ENCODE measurements around the gene EIF5B. TPM values are rescaled to one million over a fixed set of nuclear protein-coding genes. Genes with fewer than 3 reads are reported as not detected.

Gene EIF5B
- total and polyA plus RNA-seq, 9 donors, result 19.8 to 60.6 (median 53.0) TPM

GRCh38 chr2:99404797-99405669 is 67.8 kb downstream of the EIF5B start:
- H3K9me3 ChIP-seq (replicated peaks; ENCODE audit: control insufficient read depth, low read depth, low read length), result no peaks in the 10 kb centered on the region
- H3K4me1 ChIP-seq (ENCODE audit: control insufficient read depth, insufficient read depth, low read length), result no peaks in the 10 kb centered on the region
- no peaks in the 10 kb centered on the region for H3K27me3 ChIP-seq (ENCODE audit: control insufficient read depth, insufficient read depth, low read length)
- no peak overlapping the region for H3K27ac ChIP-seq (ENCODE audit: low read length)
- WGBS (ENCODE audit: insufficient coverage), result 89% methylated on average over 4 of the region's 5 CpGs
- no peak overlapping the region for H3K4me3 ChIP-seq (ENCODE audit: low read length)
- no peak for DNase-seq
- peaks cover 51% of the 10 kb centered on the region for H3K36me3 ChIP-seq (ENCODE audit: control insufficient read depth, insufficient read depth, low read length)

GRCh38 chr2:99406137-99406536 is 68.9 kb downstream of the EIF5B start:
- peaks cover 55% of the 10 kb centered on the region for H3K36me3 ChIP-seq (ENCODE audit: control insufficient read depth, insufficient read depth, low read length)
- H3K27ac ChIP-seq (ENCODE audit: low read length), result no peak overlapping the region
- 92% methylated on average over 2 of the region's 6 CpGs for WGBS (ENCODE audit: insufficient coverage)

GRCh38 chr2:99410276-99410675 is 73.1 kb downstream of the EIF5B start:
- peaks cover 39% of the 10 kb centered on the region for H3K36me3 ChIP-seq (ENCODE audit: control insufficient read depth, insufficient read depth, low read length)
- H3K27me3 ChIP-seq (ENCODE audit: control insufficient read depth, insufficient read depth, low read length), result no peaks in the 10 kb centered on the region
- WGBS (ENCODE audit: insufficient coverage), result 95% methylated on average over 4 of the region's 4 CpGs
- DNase-seq, result no peak
- no peaks in the 10 kb centered on the region for H3K4me1 ChIP-seq (ENCODE audit: control insufficient read depth, insufficient read depth, low read length)
- H3K4me3 ChIP-seq (ENCODE audit: low read length), result no peak overlapping the region
- H3K9me3 ChIP-seq (replicated peaks; ENCODE audit: control insufficient read depth, low read depth, low read length), result no peaks in the 10 kb centered on the region
- no peak overlapping the region for H3K27ac ChIP-seq (ENCODE audit: low read length)

More at GRCh38 chr2:99406137-99406536, 68.9 kb downstream of the EIF5B start:
- H3K4me3 ChIP-seq (ENCODE audit: low read length), result no peak overlapping the region
- H3K27me3 ChIP-seq (ENCODE audit: control insufficient read depth, insufficient read depth, low read length), result no peaks in the 10 kb centered on the region
- no peaks in the 10 kb centered on the region for H3K4me1 ChIP-seq (ENCODE audit: control insufficient read depth, insufficient read depth, low read length)
- no peaks in the 10 kb centered on the region for H3K9me3 ChIP-seq (replicated peaks; ENCODE audit: control insufficient read depth, low read depth, low read length)
- DNase-seq, result no peak

GRCh38 chr2:99414566-99414965 is 77.4 kb downstream of the EIF5B start:
- Histone ChIP-seq H3K4me3 (ENCODE audit: low read length) (no peak overlapping the region), H3K36me3 (ENCODE audit: control insufficient read depth, insufficient read depth, low read length) (peaks cover 46% of the 10 kb centered on the region), H3K27me3 (ENCODE audit: control insufficient read depth, insufficient read depth, low read length) (no peaks in the 10 kb centered on the region), H3K9me3 (replicated peaks; ENCODE audit: control insufficient read depth, low read depth, low read length) (no peaks in the 10 kb centered on the region), H3K4me1 (ENCODE audit: control insufficient read depth, insufficient read depth, low read length) (no peaks in the 10 kb centered on the region), H3K27ac (ENCODE audit: low read length) (no peak overlapping the region)
- no CpG with 5 or more reads among the region's 1 CpG for WGBS (ENCODE audit: insufficient coverage)
- no peak for DNase-seq

GRCh38 chr2:99417396-99417795 is 80.2 kb downstream of the EIF5B start:
- 88% methylated on average over 1 of the region's 3 CpGs for WGBS (ENCODE audit: insufficient coverage)
- H3K9me3 ChIP-seq (replicated peaks; ENCODE audit: control insufficient read depth, low read depth, low read length), result no peaks in the 10 kb centered on the region
- H3K4me3 ChIP-seq (ENCODE audit: low read length), result no peak overlapping the region
- H3K27me3 ChIP-seq (ENCODE audit: control insufficient read depth, insufficient read depth, low read length), result no peaks in the 10 kb centered on the region
- no peaks in the 10 kb centered on the region for H3K4me1 ChIP-seq (ENCODE audit: control insufficient read depth, insufficient read depth, low read length)
- DNase-seq, result no peak
- peaks cover 46% of the 10 kb centered on the region for H3K36me3 ChIP-seq (ENCODE audit: control insufficient read depth, insufficient read depth, low read length)
- H3K27ac ChIP-seq (ENCODE audit: low read length), result no peak overlapping the region

GRCh38 chr2:99420031-99420430 is 82.8 kb downstream of the EIF5B start:
- no peaks in the 10 kb centered on the region for H3K9me3 ChIP-seq (replicated peaks; ENCODE audit: control insufficient read depth, low read depth, low read length)
- peaks cover 40% of the 10 kb centered on the region for H3K36me3 ChIP-seq (ENCODE audit: control insufficient read depth, insufficient read depth, low read length)
- DNase-seq, result no peak
- H3K4me1 ChIP-seq (ENCODE audit: control insufficient read depth, insufficient read depth, low read length), result no peaks in the 10 kb centered on the region
- H3K27ac ChIP-seq (ENCODE audit: low read length), result no peak overlapping the region
- H3K27me3 ChIP-seq (ENCODE audit: control insufficient read depth, insufficient read depth, low read length), result no peaks in the 10 kb centered on the region
- 60% methylated on average over 1 of the region's 1 CpG for WGBS (ENCODE audit: insufficient coverage)
- no peak overlapping the region for H3K4me3 ChIP-seq (ENCODE audit: low read length)

GRCh38 chr2:99420751-99421299 is 83.6 kb downstream of the EIF5B start:
- WGBS (ENCODE audit: insufficient coverage), result 15% methylated on average over 1 of the region's 5 CpGs

GRCh38 chr2:99421469-99421868 is 84.3 kb downstream of the EIF5B start:
- no peak for DNase-seq
- peaks cover 33% of the 10 kb centered on the region for H3K36me3 ChIP-seq (ENCODE audit: control insufficient read depth, insufficient read depth, low read length)
- no peaks in the 10 kb centered on the region for H3K27me3 ChIP-seq (ENCODE audit: control insufficient read depth, insufficient read depth, low read length)
- H3K4me3 ChIP-seq (ENCODE audit: low read length), result no peak overlapping the region
- H3K27ac ChIP-seq (ENCODE audit: low read length), result no peak overlapping the region
- H3K9me3 ChIP-seq (replicated peaks; ENCODE audit: control insufficient read depth, low read depth, low read length), result no peaks in the 10 kb centered on the region
- WGBS (ENCODE audit: insufficient coverage), result 92% methylated on average over 5 of the region's 5 CpGs
- peaks cover 2% of the 10 kb centered on the region for H3K4me1 ChIP-seq (ENCODE audit: control insufficient read depth, insufficient read depth, low read length)

More at GRCh38 chr2:99420751-99421299, 83.6 kb downstream of the EIF5B start:
- H3K4me1 ChIP-seq (ENCODE audit: control insufficient read depth, insufficient read depth, low read length), result peaks cover 2% of the 10 kb centered on the region
- DNase-seq, result no peak
- no peak overlapping the region for H3K4me3 ChIP-seq (ENCODE audit: low read length)
- H3K36me3 ChIP-seq (ENCODE audit: control insufficient read depth, insufficient read depth, low read length), result peaks cover 38% of the 10 kb centered on the region
- no peak overlapping the region for H3K27ac ChIP-seq (ENCODE audit: low read length)
- no peaks in the 10 kb centered on the region for H3K27me3 ChIP-seq (ENCODE audit: control insufficient read depth, insufficient read depth, low read length)
- no peaks in the 10 kb centered on the region for H3K9me3 ChIP-seq (replicated peaks; ENCODE audit: control insufficient read depth, low read depth, low read length)

- Histone ChIP-seq H3K9me3 (replicated peaks; ENCODE audit: control insufficient read depth, low read depth, low read length) (no peaks in the 10 kb centered on the region), H3K4me1 (ENCODE audit: control insufficient read depth, insufficient read depth, low read length) (peaks cover 2% of the 10 kb centered on the region), H3K27ac (ENCODE audit: low read length) (no peak overlapping the region), H3K27me3 (ENCODE audit: control insufficient read depth, insufficient read depth, low read length) (no peaks in the 10 kb centered on the region), H3K4me3 (ENCODE audit: low read length) (no peak overlapping the region), H3K36me3 (ENCODE audit: control insufficient read depth, insufficient read depth, low read length) (peaks cover 33% of the 10 kb centered on the region)
- no CpG with 5 or more reads among the region's 3 CpGs for WGBS (ENCODE audit: insufficient coverage)
- DNase-seq, result no peak
These were observed 85.4 kb downstream of the EIF5B start for GRCh38 chr2:99422599-99422998.

GRCh38 chr2:99424371-99424770 is 87.2 kb downstream of the EIF5B start:
- Histone ChIP-seq H3K27me3 (ENCODE audit: control insufficient read depth, insufficient read depth, low read length) (no peaks in the 10 kb centered on the region), H3K9me3 (replicated peaks; ENCODE audit: control insufficient read depth, low read depth, low read length) (no peaks in the 10 kb centered on the region), H3K4me3 (ENCODE audit: low read length) (no peak overlapping the region), H3K4me1 (ENCODE audit: control insufficient read depth, insufficient read depth, low read length) (peaks cover 2% of the 10 kb centered on the region), H3K27ac (ENCODE audit: low read length) (no peak overlapping the region), H3K36me3 (ENCODE audit: control insufficient read depth, insufficient read depth, low read length) (peaks cover 35% of the 10 kb centered on the region)
- DNase-seq, result no peak

Data from muscle of leg (tissue), 11 donors.